Hepatocyte (in vitro differentiated cells): ENCODE data around the gene FCGBP. TPM values are rescaled to one million over a fixed set of nuclear protein-coding genes. Genes with fewer than 3 reads are reported as not detected.

Experiments used
- DNase-seq: peaks from one replicate; pipeline ENCODE4 v3.0.0-alpha.2; 2016; ENCODE audit warnings: low spot score
- H2AFZ ChIP-seq: fragments of 200-600 bp; sonication (generic); 2 replicates; pipeline ENCODE4 v1.6.0; 2016; ENCODE audit warnings: antibody characterized with exemption, mild to moderate bottlenecking
- H3K27ac ChIP-seq: fragments of 200-600 bp; sonication (generic); 2 replicates; pipeline ENCODE4 v1.5.1; 2016; ENCODE audit warnings: mild to moderate bottlenecking
- H3K27me3 ChIP-seq: fragments of 200-600 bp; sonication (generic); 2 replicates; pipeline ENCODE4 v1.6.1; 2016
- H3K36me3 ChIP-seq: fragments of 200-600 bp; sonication (generic); replicated peaks from 2 replicates; pipeline ENCODE4 v1.5.1; 2016; ENCODE audit warnings: low read depth; ENCODE audit not compliant: insufficient read depth
- H3K4me1 ChIP-seq: fragments of 200-600 bp; sonication (generic); 2 replicates; pipeline ENCODE4 v1.5.1; 2016; ENCODE audit warnings: mild to moderate bottlenecking, moderate library complexity; ENCODE audit not compliant: insufficient read depth
- H3K4me2 ChIP-seq: fragments of 200-600 bp; sonication (generic); 2 replicates; pipeline ENCODE4 v1.6.0; 2016
- H3K4me3 ChIP-seq: fragments of 200-600 bp; sonication (generic); 2 replicates; pipeline ENCODE4 v1.5.1; 2016; ENCODE audit warnings: mild to moderate bottlenecking
- H3K79me2 ChIP-seq: fragments of 200-600 bp; sonication (generic); 2 replicates; pipeline ENCODE4 v1.6.0; 2017; ENCODE audit warnings: mild to moderate bottlenecking
- H3K9me2 ChIP-seq: fragments of 200-600 bp; sonication (generic); replicated peaks from 2 replicates; pipeline ENCODE4 v1.6.0; 2017; ENCODE audit warnings: mild to moderate bottlenecking; ENCODE audit not compliant: insufficient read depth
- H3K9me3 ChIP-seq: fragments of 200-600 bp; sonication (generic); 2 replicates; pipeline ENCODE4 v1.5.1; 2016; ENCODE audit warnings: low read depth, mild to moderate bottlenecking
- H4K20me1 ChIP-seq: fragments of 200-600 bp; sonication (generic); 2 replicates; pipeline ENCODE4 v1.6.0; 2016; ENCODE audit warnings: mild to moderate bottlenecking; ENCODE audit not compliant: insufficient read depth, poor library complexity, severe bottlenecking
- CTCF ChIP-seq: fragments of 200-600 bp; sonication (generic); IDR thresholded peaks from 2 replicates; pipeline ENCODE4 v1.5.1; 2016; ENCODE audit warnings: antibody characterized with exemption, mild to moderate bottlenecking; ENCODE audit not compliant: poor library complexity
- EZH2 ChIP-seq: fragments of 200-600 bp; sonication (generic); IDR thresholded peaks from 2 replicates; pipeline ENCODE4 v1.6.1; 2016; ENCODE audit warnings: antibody characterized with exemption, mild to moderate bottlenecking, borderline replicate concordance
- EZH2phosphoT487 ChIP-seq: fragments of 200-600 bp; sonication (generic); IDR thresholded peaks from one replicate; pipeline ENCODE4 v1.6.1; 2018; ENCODE audit warnings: antibody characterized with exemption, mild to moderate bottlenecking, low read depth, moderate library complexity; ENCODE audit not compliant: unreplicated experiment, severe bottlenecking
- WGBS: methylation state at CpG from one replicate; pipeline ENCODE4 v1.1.6; 2016; ENCODE audit warnings: low lambda C conversion rate; ENCODE audit errors: missing lambda C conversion rate; 5-methylcytosine and 5-hydroxymethylcytosine counted together
- polyA plus RNA-seq: library from polyadenylated mRNA; unstranded; fragments of >200 nt; fragmentation: Nextera tagmentation; extraction: Ambion mirVana; gene quantifications from 2 replicates; pipeline ENCODE4 v1.2.1, GENCODE V29; 2016
- total RNA-seq: library from RNA; depleted of rRNA; stranded (reverse); fragments of >200 nt; gene quantifications from 2 replicates; pipeline ENCODE4 v1.2.3, GENCODE V29; 2014

The FCGBP gene
- total and polyA plus RNA-seq, 2 experiments from 2014 or later = 2.4 to 48.2 TPM

GRCh38 chr19:39974377-39975155 is 40.1 kb upstream of the FCGBP start:
- no peak for DNase-seq
- 97% methylated on average over 24 of the region's 24 CpGs for WGBS

DNA sequence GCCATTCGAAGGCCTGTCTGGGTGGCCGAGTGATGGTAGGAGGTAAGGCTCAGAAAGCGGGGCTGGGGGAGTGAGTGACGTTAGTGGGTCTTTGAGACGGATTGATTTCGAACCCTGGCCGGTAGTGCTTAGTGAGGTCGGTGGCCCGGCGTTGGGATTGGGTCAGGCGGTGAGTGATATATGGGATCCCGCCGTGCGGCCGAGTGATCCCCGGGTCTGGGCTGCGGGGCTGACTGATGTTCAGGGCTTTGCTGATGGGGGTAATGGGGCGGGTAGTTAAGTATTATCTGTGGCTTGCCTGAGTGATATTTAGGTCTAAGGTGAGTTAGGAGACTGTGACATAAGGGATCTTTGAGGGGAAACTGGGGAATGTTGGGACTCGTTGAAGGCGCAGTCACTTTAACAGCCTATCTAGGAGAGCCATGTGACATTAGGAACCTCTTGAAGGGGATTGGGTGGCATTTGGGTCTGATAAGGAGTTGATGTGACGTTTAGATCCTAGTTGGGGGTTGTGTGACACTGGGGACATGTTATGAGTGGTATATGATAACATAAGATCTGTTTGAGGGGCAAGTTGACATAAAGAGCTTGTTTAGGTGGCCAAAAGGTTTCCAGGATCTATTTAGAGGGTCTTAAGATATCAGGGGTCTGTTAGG is 37.1 kb upstream of the FCGBP start:
- 6% methylated on average over 21 of the region's 21 CpGs for WGBS
- Histone ChIP-seq H3K9me3 (no peaks in the 10 kb centered on the region), H3K4me2 (peak overlapping the region; percentile 96), H3K9me2 (no peaks in the 10 kb centered on the region), H3K27ac (peak overlapping the region; percentile 64), H3K36me3 (no peaks in the 10 kb centered on the region), H3K27me3 (no peaks in the 10 kb centered on the region), H3K4me3 (peak overlapping the region; percentile 39), H3K79me2 (peaks cover 31% of the 10 kb centered on the region), H4K20me1 (no peaks in the 10 kb centered on the region), H2AFZ (peak overlapping the region; percentile 44), H3K4me1 (no peaks in the 10 kb centered on the region)
- DNase-seq = peak; percentile 39
- TF ChIP-seq EZH2phosphoT487 (no peak), CTCF (no peak), EZH2 (no peak)

More at GRCh38 chr19:39974377-39975155, 40.1 kb upstream of the FCGBP start:
- Histone ChIP-seq H3K4me3 (no peak overlapping the region), H3K4me2 (no peak overlapping the region), H3K27ac (no peak overlapping the region), H3K36me3 (no peaks in the 10 kb centered on the region), H3K9me3 (no peaks in the 10 kb centered on the region), H3K79me2 (peaks cover 31% of the 10 kb centered on the region), H3K4me1 (no peaks in the 10 kb centered on the region), H2AFZ (no peak overlapping the region), H4K20me1 (no peaks in the 10 kb centered on the region), H3K27me3 (no peaks in the 10 kb centered on the region), H3K9me2 (no peaks in the 10 kb centered on the region)
- TF ChIP-seq EZH2 = no peak
- no peak for TF ChIP-seq CTCF
- TF ChIP-seq EZH2phosphoT487 = no peak

DNA sequence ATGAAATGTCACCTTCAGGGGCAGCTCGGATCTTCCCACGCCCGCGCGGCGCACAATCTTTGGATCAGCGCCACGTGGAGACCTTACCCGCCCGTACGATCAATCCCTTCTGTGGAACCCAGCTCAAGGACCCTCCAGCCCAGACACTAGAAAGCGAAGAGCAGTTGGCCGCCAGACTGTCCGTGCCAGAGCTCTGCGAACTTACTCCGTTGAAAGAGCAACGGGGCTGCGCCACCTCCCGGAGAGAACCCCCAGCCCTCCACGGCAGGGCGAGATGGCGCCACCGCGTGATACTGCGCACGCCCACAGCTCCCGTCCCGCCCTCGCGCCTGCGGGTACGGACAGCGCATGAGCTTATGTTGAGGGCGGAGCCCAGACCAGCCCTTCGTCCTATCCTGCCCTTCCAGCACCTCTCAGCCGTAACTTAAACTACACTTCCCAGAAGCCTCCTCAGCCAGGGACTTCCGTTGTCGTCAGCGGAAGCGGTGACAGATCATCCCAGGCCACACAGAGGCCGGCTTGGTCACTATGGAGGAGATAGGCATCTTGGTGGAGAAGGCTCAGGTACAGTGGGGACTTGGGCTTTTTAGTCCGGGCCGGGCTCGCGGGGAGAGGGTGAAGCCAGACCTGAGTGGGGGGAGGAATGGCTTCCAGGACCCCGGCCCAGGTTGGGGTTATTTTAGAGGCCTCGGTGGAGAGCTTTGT is 36.4 kb upstream of the FCGBP start, which contains the start of gene PSMC4:
TSS of gene PSMC4 (plus strand) at position 491 of the 705 bp plus-strand sequence. CDS start at position 529, 38 bp downstream.
- 1% methylated on average over 45 of the region's 47 CpGs for WGBS
- Histone ChIP-seq H3K9me3 (no peaks in the 10 kb centered on the region), H3K4me3 (peak within 1 kb of the TSS; percentile 39), H3K9me2 (no peaks in the 10 kb centered on the region), H4K20me1 (no peaks in the 10 kb centered on the region), H3K27ac (peak within 1 kb of the TSS; percentile 82), H3K79me2 (peaks cover 31% of the 10 kb centered on the region), H3K4me2 (peak within 1 kb of the TSS; percentile 96), H3K36me3 (no peaks in the 10 kb centered on the region), H3K27me3 (no peaks in the 10 kb centered on the region), H3K4me1 (no peaks in the 10 kb centered on the region), H2AFZ (peak within 1 kb of the TSS; percentile 58)
- DNase-seq = peak; percentile 99
- no peak for TF ChIP-seq EZH2phosphoT487
- no peak for TF ChIP-seq EZH2
- peak; percentile 91 for TF ChIP-seq CTCF
